ENCODE measurements around the gene CYP27C1.
A peak's percentile ranks its signal among the peaks of the same experiment; 100 is the strongest.
"Not testable (repeated sequence)": the region's sequence is repeated elsewhere in the genome, so short reads cannot be mapped to it uniquely, and the experiment has no call there.

The CYP27C1 gene

DNA sequence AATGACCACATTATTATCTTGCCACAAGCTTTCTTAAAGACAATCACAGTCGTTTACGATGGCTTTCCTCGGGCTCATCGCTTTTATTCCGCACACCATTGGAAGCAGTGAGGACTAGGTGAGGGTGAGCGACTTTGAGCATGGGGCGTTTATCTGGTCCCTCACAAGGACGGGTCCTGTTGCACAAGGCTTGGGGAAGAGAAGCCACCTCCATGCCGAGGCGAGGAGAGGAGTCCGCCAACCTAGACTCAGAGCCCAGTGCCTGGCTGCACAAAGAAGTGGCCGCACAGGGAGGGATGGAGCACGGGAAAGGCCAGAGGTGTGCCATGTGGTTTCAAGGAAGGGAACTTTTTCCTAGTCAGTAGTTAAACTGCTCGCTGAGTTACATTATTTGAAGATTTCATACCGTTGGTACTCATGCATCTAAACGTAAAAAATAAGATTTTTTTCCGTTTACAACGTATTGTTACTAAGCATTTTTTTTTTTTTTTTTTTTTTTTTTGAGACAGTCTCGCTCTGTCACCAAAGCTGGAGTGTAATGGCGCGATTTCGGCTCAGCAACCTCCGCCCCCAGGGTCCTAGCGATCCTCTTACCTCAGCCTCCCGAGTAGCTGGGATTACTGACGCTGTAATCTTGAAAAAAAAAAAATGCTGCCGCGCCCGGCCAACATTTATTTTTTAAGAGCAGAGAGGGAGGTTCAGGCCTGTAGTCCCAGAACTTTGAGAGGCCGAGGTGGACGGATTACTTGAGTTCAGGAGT is 849 bp upstream of the CYP27C1 start:
- no peak for DNase-seq (ENCODE audit: low read depth in 2 of 2)

DNA sequence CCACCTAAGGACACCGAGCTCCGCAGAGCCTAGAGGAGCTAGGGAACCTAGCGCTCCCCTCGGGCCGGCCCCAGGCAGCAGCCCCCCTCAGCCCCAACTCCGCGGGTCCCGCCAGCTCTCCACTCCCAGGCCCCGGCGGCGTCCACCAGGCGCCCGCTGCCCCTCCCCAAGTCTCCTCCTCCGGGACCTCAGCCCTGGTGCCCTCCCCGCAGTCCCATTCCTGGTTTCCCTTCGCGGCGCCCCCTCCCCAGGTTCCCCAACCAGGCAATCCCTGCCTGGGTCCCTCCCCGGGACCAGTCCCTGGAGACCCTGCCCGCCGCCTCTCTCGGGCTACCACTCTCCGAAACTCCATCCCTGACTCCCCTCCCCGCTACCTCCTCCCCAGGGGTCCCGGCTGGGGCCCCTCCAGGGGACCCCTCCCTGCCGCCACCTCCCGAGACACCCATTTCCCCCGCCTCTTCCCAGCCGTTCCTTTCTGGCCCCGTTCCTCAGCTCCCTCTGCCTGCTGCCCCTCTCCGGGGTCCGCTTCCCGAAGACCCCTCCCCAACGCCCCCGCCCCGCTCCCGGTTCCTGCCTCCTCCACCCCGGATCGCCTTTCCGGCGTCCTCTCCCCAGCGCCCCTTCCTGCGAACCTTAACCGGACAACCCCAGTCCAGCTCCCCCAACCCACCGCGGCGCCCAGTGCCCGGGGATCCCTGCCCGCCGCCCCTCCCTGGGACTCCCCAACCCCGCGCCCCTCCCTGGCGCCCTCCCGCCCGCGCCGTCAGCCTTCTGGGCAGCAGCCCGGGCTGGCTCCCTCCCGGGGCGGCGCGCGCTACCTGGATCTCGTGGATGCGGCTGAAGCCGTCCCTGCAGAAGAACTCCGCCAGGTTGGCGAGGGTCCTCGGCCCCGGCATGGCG is 678 bp downstream of the CYP27C1 start:
- no peak for DNase-seq (ENCODE audit: low read depth in 2 of 2)

DNA sequence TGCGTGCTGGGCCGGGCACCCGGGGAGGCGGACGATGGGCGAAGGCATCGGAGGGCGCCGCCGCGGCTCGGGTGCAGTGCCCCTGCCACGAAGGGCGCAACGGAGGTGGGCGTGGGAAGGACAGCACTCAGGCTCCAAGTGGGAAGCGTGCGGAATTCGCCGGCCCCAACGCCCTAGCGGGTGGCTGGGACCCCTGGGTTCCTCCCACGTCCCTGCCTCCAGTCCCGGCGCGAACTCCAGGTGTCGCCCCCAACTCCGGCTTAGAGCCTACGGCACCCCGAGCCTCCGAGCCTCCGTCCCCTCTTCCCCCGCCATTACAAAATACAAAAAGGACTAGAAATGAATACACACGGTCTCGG is 1.3 kb downstream of the CYP27C1 start:
- no peak for DNase-seq (ENCODE audit: low read depth in 2 of 2)

DNA sequence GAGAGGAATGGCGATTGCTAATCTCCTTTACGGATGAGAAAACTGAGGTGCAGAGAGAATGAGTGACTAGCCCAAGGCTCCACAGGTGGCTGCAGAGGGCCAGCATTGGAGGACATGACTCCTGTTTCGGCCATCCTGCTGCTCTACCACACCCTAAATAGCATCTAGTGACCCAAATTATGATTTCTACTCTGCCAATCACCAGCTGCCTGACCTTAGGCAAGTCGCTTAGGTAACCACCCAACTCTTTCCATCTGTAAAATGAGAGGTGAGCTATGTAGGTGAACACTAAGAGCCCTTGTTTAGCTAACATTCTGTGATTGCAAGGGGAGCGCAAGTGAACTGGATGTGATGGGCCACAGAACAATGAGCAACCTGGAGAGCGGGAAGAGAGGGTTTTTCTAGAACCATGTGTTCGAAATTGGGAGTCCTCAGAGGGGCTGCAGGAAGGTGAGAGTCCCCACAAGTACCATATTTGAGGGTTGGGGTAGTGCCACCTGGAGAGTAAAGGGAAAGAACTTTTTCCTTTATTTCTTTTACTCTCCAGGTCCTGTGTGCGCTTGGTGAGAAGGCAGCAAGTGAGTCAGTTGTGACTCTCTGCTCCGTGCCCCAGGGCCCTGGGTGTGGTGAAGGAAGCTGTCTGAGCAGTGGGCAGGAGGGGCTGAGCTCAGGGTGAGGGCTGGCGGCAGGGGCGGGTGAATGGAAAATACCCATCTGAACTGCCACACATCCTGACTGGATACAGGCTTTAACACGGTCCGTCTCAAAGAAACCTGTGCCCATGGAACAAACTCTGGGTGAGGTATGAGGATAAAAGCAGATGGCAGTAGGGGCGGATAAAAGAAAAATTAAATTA is 2.4 kb downstream of the CYP27C1 start:
- no peak for DNase-seq (ENCODE audit: low read depth in 2 of 2)

DNA sequence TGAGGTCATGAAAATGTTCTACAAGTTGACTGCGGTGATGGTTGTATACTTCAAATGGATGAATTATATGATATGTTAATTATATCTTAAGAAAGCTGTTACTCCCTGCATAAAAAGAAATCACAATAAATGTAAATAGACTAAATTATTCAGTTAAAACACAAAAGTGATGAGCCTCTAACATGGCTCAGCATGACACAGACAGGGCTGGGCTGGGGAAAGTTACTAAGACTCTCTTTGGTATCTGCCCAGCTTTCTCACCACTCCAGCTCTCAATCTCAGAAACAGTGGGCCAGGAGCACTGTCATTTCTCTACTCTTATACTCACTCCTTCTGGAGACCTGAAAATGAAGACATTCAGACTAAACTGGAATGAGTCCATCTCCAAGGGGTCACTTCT is 3.5 kb downstream of the CYP27C1 start:
- DNase-seq (ENCODE audit: low read depth in 2 of 2), result no peak

DNA sequence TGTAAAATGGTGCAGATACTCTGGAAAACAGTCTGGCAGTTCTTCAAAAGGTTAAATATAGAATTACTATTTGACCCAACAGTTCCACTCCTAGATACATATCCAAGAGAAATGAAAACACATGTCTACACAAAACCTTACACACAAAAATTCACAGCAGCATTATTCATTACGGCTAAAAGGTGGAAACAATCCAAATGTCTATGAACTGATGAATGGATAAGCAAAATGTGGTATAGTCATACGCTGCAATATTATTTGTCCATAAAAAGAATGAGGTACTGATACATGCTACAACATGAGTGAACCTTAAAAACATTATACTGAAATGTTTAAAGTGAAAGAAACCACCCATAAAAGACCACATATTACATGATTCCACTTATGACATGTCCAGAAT is 4.0 kb downstream of the CYP27C1 start:
- DNase-seq (ENCODE audit: low read depth in 2 of 2), result no peak

DNA sequence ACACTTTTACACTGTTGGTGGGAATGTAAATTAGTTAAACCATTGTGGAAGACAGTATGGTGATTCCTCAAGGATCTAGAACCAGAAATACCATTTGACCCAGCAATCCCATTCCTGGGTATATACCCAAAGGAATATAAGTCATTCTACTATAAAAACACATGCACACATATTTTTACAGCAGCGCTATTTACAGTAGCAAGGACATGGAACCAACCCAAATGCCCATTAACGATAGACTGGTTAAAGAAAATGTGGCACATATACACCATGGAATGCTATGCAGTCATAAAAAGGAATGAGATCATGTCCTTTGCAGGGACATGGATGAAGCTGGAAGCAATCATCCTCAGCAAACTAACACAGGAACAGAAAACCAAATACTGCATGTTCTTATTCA is 5.9 kb downstream of the CYP27C1 start:
- DNase-seq (ENCODE audit: low read depth in 2 of 2), result not testable (repeated sequence)

DNA sequence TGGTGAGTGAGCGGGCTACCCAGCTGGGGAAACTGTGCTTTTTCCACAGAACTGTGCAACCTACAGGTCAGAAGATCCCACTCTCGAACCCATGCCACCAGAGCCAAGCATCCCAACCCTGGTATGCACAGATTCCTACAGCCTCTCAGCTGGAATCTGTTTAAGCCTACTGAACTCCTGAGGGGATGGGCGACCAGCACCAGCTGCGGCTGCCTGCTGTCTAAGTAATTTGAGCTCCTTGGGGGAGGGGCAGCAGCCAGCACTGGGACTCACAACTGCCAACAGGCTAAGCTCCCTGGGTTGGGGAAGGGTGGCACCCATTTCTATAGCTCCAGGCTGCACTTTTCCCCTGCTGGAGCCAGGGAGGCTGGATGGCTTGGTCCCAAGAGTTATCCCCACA is 11.8 kb downstream of the CYP27C1 start:
- DNase-seq (ENCODE audit: low read depth in 2 of 2), result no peak

DNA sequence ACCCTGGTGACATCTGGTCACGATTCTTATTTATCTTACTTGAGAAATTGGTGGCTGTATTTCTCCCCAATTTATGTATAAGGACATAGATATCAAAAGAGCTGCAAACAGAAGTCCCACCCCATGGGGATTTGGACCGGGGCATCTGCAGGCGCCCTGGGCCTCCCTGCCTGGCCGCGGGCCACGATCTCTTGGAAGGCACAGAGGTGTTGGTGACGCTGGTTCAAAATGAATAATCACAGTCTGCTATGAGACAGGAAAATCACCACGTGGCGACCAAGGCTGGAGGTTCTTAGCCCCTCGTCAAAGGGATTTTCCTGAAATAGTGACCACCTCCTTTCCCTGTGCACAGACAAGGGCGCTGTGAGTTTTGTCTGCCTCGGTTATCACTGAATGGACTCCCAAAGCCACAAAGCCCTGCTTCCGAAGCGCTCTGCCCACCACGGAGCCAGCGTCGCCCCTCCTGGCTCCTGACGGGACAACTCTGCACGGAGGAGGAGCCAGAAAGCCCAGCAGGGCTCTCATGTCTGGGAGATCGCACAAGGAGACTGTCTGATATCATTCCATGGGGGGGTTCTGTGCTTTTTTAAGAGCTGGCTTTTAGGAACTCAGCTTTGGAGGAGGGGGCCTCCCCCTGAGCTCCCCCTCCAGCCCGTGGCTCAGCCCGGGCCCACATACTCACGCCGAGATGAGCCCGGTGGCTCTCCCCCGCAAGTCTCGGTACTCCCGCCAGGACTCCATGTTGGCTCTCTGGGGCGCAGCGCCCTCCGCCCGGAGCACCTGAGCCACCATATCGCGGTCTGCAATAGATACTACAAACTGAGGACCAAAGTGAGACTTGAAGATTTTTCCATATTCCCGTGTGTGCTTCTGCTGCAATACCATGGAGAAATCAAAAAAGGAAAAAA is 14.6 kb downstream of the CYP27C1 start:
- DNase-seq (ENCODE audit: low read depth in 2 of 2), result no peak

DNA sequence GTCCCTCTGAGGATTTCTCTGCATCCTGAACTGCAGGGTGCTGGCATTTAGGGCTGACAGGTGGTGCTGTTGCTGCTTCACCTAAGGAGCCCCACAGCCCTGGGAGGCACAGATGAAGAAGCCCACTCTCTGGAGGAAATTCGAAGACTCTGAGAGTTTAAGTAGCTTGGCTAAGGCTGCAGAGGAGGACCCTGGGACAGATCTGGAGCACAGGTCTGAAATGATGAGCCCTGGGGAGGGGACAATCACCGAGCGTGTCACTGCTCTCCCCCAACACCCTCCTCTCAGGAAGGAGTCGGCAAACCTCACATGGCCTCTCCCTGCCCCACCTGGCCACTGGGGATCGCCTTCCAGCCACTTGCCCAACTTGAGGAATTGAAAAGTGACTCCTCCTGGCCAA is 18.6 kb downstream of the CYP27C1 start:
- DNase-seq (ENCODE audit: low read depth in 2 of 2), result no peak

DNA sequence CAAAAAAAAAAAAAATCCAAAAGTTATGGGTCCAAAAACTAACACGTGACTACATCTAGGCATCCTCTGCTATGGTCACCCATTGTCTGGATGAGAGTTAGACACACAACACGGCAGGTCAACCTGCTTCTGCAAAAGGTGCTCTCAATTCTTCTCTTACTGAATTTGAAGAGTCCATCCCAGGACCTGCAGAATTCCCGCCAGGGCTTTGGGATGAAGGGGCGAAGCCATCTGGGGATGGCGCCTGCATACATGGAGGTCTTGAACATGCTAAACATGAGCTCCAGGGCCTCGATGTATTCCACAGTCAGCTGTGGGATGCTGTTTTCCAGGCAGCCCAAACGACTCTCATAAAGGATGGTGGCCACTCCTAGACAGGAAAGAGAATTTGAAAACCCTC is 19.1 kb downstream of the CYP27C1 start:
- DNase-seq (ENCODE audit: low read depth in 2 of 2), result no peak

DNA sequence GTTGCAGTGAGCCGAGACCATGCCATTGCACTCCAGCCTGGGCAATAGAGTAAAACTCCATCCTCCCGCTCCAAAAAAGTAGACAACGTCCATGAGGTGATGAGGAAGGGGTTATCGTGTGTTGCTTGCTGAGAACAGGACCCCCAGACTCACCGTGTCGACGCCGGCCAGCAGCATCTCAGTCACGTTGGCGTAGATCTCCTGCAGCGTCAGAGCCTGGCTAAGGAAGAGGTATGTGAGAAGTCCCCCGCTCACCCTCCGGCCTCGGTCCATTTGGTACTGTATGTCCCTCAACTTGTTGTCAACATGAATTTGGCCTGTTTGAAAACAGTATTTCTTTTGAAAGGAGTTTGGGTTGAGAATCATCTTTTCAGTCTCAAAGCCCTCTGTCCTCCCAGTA is 20.9 kb downstream of the CYP27C1 start:
- no peak for DNase-seq (ENCODE audit: low read depth in 2 of 2)

DNA sequence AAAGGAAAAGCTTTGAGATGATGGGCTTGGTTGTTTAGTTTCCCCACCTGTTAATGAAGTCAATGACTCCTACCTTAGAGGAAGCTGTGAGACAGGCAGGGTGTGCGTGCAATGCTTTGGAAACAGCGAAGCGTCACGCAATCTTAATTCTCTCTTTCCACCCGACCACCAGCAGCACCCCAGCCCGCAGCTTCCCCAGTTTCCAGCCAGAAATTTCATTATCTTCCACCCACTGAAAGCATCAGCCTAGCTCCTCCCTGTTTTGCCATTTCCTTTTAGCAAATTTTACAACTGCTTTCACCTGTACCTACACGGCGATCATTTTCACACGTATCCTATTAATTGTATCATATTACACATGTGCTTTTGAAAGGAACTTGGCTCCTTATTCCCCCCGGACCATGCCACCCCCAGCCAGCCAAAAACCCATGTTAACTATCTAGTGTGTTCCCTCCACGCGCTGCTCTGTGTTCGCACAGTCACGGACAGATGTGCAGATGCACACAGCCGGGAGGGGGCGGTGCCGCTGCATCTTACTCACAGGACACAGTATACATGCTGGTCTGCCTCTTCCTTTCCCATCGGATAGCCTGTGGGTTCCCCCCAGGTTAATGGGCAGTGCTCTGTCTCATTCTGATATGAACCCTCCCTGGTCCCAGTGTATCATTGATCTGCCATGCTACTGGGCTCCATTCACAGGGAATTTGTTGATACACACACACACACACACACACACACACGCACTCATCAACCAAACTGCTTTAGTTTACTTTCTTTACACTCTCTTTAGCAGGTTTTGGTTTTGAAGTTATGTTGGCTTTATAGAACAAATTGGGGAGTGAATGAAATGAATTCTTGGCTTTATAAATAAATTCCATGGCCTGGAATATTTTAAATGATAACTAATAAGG is 22.4 kb downstream of the CYP27C1 start:
- DNase-seq (ENCODE audit: low read depth in 2 of 2), result peak; percentile 50 to 52

DNA sequence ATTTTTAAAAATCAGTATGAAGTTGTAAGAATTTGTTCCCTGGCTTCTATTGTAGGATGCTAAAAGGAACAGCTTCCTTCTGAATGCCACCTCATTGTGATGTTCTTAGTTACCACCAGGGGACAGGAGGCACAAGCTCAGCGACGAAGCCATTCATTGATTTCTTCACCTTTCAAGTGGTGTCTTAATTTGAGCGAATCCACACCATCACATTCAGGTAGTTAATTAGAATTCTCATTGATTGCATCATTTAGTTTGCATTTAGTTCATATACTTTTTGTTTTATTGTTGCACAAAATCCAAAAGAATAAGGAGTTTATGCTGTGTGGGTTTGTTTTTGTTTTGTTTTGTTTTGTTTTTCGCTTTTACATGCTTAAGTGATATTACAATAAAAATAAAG is 23.1 kb downstream of the CYP27C1 start:
- no peak for DNase-seq (ENCODE audit: low read depth in 2 of 2)

DNA sequence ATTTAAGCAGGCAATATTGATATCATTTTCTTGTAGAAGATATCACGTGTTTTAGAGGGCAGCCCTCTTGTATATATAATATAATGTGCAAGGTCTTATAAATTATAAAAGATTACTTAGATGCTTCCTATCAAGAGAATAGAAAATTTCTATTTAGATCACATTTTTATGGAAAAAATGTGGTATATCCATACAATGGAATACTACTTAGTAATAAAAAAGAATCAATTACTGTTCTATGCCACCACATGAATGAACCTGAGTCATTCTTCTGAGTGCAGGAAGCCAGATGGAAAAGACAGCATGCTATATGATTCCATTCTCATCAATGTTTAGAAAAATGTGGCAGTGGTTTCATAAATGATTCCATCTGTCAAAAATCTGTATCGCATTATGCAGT is 23.6 kb downstream of the CYP27C1 start:
- DNase-seq (ENCODE audit: low read depth in 2 of 2), result no peak

DNA sequence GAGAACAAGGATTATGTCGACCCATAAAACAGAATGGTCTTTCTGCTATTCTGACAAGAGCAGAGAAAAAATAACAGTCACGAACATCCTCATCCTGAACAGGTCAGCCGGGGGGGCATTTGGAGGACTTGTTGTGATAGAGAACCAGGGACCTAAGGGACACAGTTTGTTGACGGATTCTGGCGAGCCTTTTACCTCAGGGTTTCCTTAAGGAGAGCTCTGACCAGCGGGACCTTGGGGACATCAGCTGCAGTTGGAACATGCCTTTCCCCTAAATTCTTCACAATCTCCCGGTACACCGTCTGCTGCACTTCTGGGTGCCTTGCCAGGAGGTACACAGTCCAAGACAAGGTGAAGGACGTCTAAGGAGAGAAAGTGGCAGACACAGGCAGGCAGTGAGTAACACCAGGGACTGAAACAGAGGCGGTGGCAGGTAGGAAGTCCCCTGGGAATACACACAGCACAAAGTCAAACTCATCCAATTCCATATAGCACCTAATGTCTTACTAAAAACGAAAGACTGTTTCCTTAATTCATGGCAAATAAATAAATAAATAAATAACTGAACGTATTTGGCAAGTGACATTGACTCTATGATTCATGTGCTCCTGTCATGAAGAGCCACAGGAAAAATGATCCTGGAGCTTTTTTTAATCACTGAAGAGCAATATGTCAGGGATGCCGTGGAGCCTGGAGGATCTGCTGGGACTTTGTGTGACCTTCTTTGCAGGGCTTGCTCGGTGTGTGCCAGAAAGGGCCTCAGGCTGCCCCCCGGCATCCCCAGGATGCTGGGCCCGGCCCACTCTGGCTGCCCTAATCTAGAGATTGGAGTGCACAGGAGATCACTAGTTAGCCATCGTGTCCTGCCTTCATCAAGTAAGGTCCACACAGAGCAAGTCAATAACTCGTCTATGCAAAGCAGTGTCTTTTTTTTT is 24.7 kb downstream of the CYP27C1 start:
- DNase-seq (ENCODE audit: low read depth in 2 of 2), result no peak

DNA sequence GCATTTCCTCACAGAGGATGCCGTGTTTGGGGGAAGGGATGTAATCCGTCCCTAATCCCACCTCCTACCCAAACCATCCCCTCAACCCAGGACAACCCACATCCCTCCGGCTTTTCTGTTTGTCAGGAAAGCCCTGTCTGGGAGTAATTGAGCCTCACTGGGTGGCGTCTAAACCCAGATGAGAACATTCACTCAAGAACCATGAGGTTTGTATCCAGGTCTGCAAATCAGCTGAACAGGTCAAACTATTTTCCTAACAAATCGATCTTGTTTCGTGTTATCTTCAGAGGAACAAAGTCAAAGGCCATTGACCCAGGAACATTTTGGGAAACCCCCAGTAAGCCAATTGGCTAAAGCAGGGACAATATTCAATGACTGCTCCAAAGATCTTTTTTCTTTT is 25.7 kb downstream of the CYP27C1 start:
- no peak for DNase-seq (ENCODE audit: low read depth in 2 of 2)

DNA sequence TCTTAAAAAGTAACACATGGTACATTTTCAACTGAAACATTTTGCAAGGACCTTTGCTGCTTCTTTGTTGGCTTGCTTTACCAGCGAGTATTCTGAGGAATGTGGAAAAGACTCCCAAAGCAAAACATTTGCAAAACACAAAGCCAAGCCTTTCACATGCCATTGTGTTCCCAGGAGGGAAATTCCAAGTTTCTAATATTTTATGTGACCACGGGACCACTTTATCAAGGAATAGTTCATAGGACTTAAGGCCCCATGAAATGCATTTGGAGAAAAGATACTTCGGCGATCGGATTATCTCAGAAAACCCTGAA is 26.2 kb downstream of the CYP27C1 start:
- no peak for DNase-seq (ENCODE audit: low read depth in 2 of 2)

Data from stimulated activated CD4-positive, alpha-beta T cell treated with anti-CD3 and anti-CD28 coated beads, Interleukin-4, amount 100 ng/mL, for 48 hours (primary cell).